ENCODE data around the gene NFE2L3.
"Not testable (repeated sequence)": the region's sequence is repeated elsewhere in the genome, so short reads cannot be mapped to it uniquely, and the experiment has no call there.

The NFE2L3 gene

GRCh38 chr7:26186364-26187311, 34.6 kb downstream of the NFE2L3 start:
- no peak for DNase-seq (ENCODE audit: low spot score)

GRCh38 chr7:26187380-26188205, 35.6 kb downstream of the NFE2L3 start:
- no peak for DNase-seq (ENCODE audit: low spot score)

GRCh38 chr7:26188206-26188956, 36.4 kb downstream of the NFE2L3 start:
- DNase-seq (ENCODE audit: low spot score), result no peak

- DNase-seq (ENCODE audit: low spot score), result no peak
Observed at GRCh38 chr7:26188957-26189541, 37.1 kb downstream of the NFE2L3 start.

GRCh38 chr7:26189697-26190096, 37.7 kb downstream of the NFE2L3 start:
- DNase-seq (ENCODE audit: low spot score), result no peak

GRCh38 chr7:26190417-26190869, 38.4 kb downstream of the NFE2L3 start:
- no peak for DNase-seq (ENCODE audit: low spot score)

- DNase-seq (ENCODE audit: low spot score), result no peak
Observed at GRCh38 chr7:26191233-26191973, 39.4 kb downstream of the NFE2L3 start.

- DNase-seq (ENCODE audit: low spot score), result no peak
Observed at GRCh38 chr7:26191974-26192479, 40.0 kb downstream of the NFE2L3 start.

GRCh38 chr7:26192485-26193087, 40.6 kb downstream of the NFE2L3 start:
- DNase-seq (ENCODE audit: low spot score), result no peak

GRCh38 chr7:26193432-26194207, 41.6 kb downstream of the NFE2L3 start:
- no peak for DNase-seq (ENCODE audit: low spot score)

GRCh38 chr7:26194764-26195163, 42.8 kb downstream of the NFE2L3 start:
- DNase-seq (ENCODE audit: low spot score), result not testable (repeated sequence)

GRCh38 chr7:26195182-26195581, 43.2 kb downstream of the NFE2L3 start:
- DNase-seq (ENCODE audit: low spot score), result no peak

- no peak for DNase-seq (ENCODE audit: low spot score)
Observed at GRCh38 chr7:26195867-26196657, 44.1 kb downstream of the NFE2L3 start.

- peak; percentile 41 for DNase-seq (ENCODE audit: low spot score)
Observed at GRCh38 chr7:26197153-26198115, 45.4 kb downstream of the NFE2L3 start.

GRCh38 chr7:26198133-26198780, 46.3 kb downstream of the NFE2L3 start:
- peak; percentile 81 for DNase-seq (ENCODE audit: low spot score)

GRCh38 chr7:26198781-26199169, 46.8 kb downstream of the NFE2L3 start:
- peak; percentile 48 for DNase-seq (ENCODE audit: low spot score)

All from hematopoietic multipotent progenitor cell treated with erythropoietin and hydrocortisone succinate and interleukin-3 and kit ligand, for 17 days (in vitro differentiated cells).